ENCODE measurements around the gene MAP7.
"Not testable (repeated sequence)": the region's sequence is repeated elsewhere in the genome, so short reads cannot be mapped to it uniquely, and the experiment has no call there.

The MAP7 gene

DNA sequence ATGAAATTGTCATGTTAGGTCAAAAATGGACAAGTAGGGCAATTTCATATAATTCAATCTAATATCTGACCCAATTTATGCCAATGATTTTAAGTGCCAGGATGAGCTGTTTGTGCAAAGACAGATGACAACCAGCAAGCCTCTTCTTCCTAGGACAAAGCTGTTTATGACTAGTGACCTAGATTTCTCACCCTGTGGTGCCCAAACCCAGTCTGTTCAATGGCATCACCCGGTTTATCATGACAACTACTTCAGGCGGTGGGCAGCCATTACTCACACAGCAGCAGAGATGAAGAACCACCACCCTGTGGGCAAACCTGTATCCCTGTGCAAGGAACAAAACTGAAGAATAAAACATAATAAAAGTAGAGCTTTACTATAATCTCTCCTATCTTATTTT lies 59.0 kb downstream of the MAP7 start:
- Histone ChIP-seq H3K4me1 (ENCODE audit: low read length) (no peaks in the 10 kb centered on the region), H3K9me3 (ENCODE audit: insufficient read depth, low read length) (no peaks in the 10 kb centered on the region), H3K27me3 (ENCODE audit: low read depth, low read length) (no peaks in the 10 kb centered on the region), H3K4me2 (ENCODE audit: low read length) (no peak overlapping the region), H3K9ac (ENCODE audit: low read length) (no peak overlapping the region), H3K4me3 (ENCODE audit: low read length) (no peak overlapping the region), H2AFZ (ENCODE audit: low read depth, low read length) (no peak overlapping the region), H3K36me3 (replicated peaks; ENCODE audit: low read depth, low read length) (no peaks in the 10 kb centered on the region), H3K79me2 (ENCODE audit: low read length) (no peaks in the 10 kb centered on the region), H4K20me1 (ENCODE audit: insufficient read depth, low read length) (no peaks in the 10 kb centered on the region), H3K27ac (ENCODE audit: low read length) (no peak overlapping the region)
- no peak for TF ChIP-seq EZH2phosphoT487 (IDR thresholded peaks at IDR 0.05; ENCODE audit: low read depth)
- TF ChIP-seq, protein P1, sequence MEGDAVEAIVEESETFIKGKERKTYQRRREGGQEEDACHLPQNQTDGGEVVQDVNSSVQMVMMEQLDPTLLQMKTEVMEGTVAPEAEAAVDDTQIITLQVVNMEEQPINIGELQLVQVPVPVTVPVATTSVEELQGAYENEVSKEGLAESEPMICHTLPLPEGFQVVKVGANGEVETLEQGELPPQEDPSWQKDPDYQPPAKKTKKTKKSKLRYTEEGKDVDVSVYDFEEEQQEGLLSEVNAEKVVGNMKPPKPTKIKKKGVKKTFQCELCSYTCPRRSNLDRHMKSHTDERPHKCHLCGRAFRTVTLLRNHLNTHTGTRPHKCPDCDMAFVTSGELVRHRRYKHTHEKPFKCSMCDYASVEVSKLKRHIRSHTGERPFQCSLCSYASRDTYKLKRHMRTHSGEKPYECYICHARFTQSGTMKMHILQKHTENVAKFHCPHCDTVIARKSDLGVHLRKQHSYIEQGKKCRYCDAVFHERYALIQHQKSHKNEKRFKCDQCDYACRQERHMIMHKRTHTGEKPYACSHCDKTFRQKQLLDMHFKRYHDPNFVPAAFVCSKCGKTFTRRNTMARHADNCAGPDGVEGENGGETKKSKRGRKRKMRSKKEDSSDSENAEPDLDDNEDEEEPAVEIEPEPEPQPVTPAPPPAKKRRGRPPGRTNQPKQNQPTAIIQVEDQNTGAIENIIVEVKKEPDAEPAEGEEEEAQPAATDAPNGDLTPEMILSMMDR (IDR thresholded peaks at IDR 0.05; ENCODE audit: low read depth, low read length): no peak

- not testable (repeated sequence) for H3K9ac ChIP-seq (ENCODE audit: low read length); H3K4me1 ChIP-seq (ENCODE audit: low read length); H3K36me3 ChIP-seq (replicated peaks; ENCODE audit: low read depth, low read length); H4K20me1 ChIP-seq (ENCODE audit: insufficient read depth, low read length); H3K4me3 ChIP-seq (ENCODE audit: low read length); H3K9me3 ChIP-seq (ENCODE audit: insufficient read depth, low read length); H3K4me2 ChIP-seq (ENCODE audit: low read length); H2AFZ ChIP-seq (ENCODE audit: low read depth, low read length); H3K27me3 ChIP-seq (ENCODE audit: low read depth, low read length); H3K79me2 ChIP-seq (ENCODE audit: low read length); H3K27ac ChIP-seq (ENCODE audit: low read length)
Observed at GRCh38 chr6:136489689-136490033, 60.6 kb downstream of the MAP7 start.

DNA sequence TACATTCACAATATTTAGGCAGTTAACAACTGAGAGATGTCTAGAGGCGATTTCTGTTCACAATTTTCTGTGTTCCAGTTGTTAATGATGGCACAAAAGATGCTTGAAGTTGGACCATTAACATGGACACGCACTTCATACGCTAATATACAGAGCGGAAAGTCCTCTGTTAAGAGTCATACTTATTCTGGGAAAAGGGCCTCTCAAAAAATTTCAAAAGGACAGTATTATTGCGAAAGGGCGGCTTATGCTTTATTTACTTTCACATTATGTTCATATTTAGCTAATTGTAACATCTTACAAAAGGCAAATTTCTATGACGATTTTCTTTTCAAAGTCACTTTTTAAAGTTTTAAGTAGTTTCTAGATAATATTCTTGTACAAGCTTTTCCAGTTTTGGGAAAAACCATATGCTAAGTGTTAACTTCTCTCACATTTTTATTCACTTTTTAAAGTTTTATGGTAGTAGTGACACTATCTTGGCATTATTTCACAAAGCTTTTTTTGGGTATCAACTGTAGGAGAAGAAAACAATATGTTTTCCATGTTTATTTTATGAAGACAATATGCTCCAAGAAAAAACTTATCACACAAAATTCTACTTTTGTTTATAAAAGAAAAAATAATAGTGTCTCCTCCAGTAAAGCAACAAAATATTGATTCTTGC lies 62.3 kb downstream of the MAP7 start:
- no peak for TF ChIP-seq EZH2phosphoT487 (IDR thresholded peaks at IDR 0.05; ENCODE audit: low read depth)
- TF ChIP-seq, protein P1 (IDR thresholded peaks at IDR 0.05; ENCODE audit: low read depth, low read length): no peak

DNA sequence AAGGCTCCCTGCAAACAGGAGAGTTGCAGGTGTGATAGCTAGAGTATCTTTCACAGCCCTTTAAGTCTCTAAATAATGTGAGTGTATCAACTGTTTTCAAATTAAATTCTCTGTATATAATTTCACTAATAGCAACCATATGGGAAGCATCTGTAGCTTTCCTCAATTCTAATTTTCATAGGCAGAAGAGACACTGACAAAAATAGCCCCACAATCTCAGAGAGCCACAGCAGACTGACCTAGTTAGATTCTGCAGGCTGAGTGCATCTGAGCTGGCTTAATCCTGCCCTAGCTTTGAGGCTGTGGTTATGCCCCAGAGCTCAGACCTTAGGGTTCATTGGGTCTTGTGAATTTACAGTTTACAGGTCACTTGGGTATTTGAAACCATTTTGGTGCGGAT lies 63.9 kb downstream of the MAP7 start:
- Histone ChIP-seq H3K4me2 (ENCODE audit: low read length) (no peak overlapping the region), H3K4me1 (ENCODE audit: low read length) (no peaks in the 10 kb centered on the region), H3K79me2 (ENCODE audit: low read length) (no peaks in the 10 kb centered on the region)

More for the DNA sequence above, 62.3 kb downstream of the MAP7 start:
- Histone ChIP-seq H3K4me3 (ENCODE audit: low read length) (no peak overlapping the region), H3K4me1 (ENCODE audit: low read length) (no peaks in the 10 kb centered on the region), H3K27me3 (ENCODE audit: low read depth, low read length) (no peaks in the 10 kb centered on the region), H3K4me2 (ENCODE audit: low read length) (no peak overlapping the region), H3K27ac (ENCODE audit: low read length) (no peak overlapping the region), H4K20me1 (ENCODE audit: insufficient read depth, low read length) (no peaks in the 10 kb centered on the region), H3K9ac (ENCODE audit: low read length) (no peak overlapping the region), H2AFZ (ENCODE audit: low read depth, low read length) (no peak overlapping the region), H3K36me3 (replicated peaks; ENCODE audit: low read depth, low read length) (no peaks in the 10 kb centered on the region), H3K79me2 (ENCODE audit: low read length) (no peaks in the 10 kb centered on the region), H3K9me3 (ENCODE audit: insufficient read depth, low read length) (no peaks in the 10 kb centered on the region)

DNA sequence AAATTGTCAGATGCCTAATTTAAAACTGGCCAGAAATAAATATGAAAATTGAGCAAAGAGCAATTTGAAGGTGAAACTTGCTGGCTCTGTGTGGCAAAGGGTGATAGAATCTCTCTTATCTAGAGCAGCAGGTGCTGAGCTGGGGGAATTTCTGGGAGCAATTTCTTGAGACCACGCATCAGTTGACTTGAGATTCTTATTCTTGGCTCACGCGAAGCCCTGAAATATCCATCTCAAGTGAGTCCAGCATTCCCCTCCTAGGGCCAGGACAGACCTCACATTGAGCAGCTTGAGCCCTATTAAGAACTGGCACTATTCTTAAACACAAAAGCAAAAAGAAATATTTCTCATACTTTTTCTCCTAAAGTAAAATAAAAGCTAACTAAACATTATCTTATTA lies 66.3 kb downstream of the MAP7 start:
- no peak overlapping the region for H3K4me2 ChIP-seq (ENCODE audit: low read length)
- H3K9me3 ChIP-seq (ENCODE audit: insufficient read depth, low read length): no peaks in the 10 kb centered on the region
- no peaks in the 10 kb centered on the region for H3K27me3 ChIP-seq (ENCODE audit: low read depth, low read length)
- no peak overlapping the region for H2AFZ ChIP-seq (ENCODE audit: low read depth, low read length)
- no peaks in the 10 kb centered on the region for H3K4me1 ChIP-seq (ENCODE audit: low read length)
- no peaks in the 10 kb centered on the region for H3K36me3 ChIP-seq (replicated peaks; ENCODE audit: low read depth, low read length)
- no peak overlapping the region for H3K9ac ChIP-seq (ENCODE audit: low read length)
- TF ChIP-seq, protein P1 (IDR thresholded peaks at IDR 0.05; ENCODE audit: low read depth, low read length): no peak
- no peak for TF ChIP-seq EZH2phosphoT487 (IDR thresholded peaks at IDR 0.05; ENCODE audit: low read depth)
- no peak overlapping the region for H3K4me3 ChIP-seq (ENCODE audit: low read length)
- H4K20me1 ChIP-seq (ENCODE audit: insufficient read depth, low read length): no peaks in the 10 kb centered on the region
- H3K79me2 ChIP-seq (ENCODE audit: low read length): no peaks in the 10 kb centered on the region
- H3K27ac ChIP-seq (ENCODE audit: low read length): no peak overlapping the region

More for the DNA sequence above, 63.9 kb downstream of the MAP7 start:
- Histone ChIP-seq H3K36me3 (replicated peaks; ENCODE audit: low read depth, low read length) (no peaks in the 10 kb centered on the region), H3K4me3 (ENCODE audit: low read length) (no peak overlapping the region), H3K9me3 (ENCODE audit: insufficient read depth, low read length) (no peaks in the 10 kb centered on the region), H2AFZ (ENCODE audit: low read depth, low read length) (no peak overlapping the region), H3K27me3 (ENCODE audit: low read depth, low read length) (no peaks in the 10 kb centered on the region), H4K20me1 (ENCODE audit: insufficient read depth, low read length) (no peaks in the 10 kb centered on the region), H3K27ac (ENCODE audit: low read length) (no peak overlapping the region), H3K9ac (ENCODE audit: low read length) (no peak overlapping the region)
- TF ChIP-seq EZH2phosphoT487 (IDR thresholded peaks at IDR 0.05; ENCODE audit: low read depth): no peak

DNA sequence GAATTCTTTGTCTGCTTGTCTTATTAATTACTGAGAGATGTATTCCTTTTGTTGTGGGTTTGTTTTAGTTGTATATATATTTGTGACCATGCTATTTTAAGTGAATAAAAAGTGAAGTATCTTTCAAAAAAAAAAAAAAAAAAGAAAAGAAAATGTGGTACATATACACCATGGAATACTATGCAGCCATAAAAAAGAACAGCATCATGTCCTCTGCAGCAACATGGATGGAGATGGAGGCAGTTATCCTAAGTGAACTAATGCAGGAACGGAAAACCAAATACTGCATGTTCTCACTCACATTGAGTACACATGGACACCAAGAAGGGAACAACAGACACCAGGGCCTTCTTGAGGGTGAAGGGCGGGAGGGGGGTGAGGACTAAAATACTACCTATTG lies 67.2 kb downstream of the MAP7 start:
- H2AFZ ChIP-seq (ENCODE audit: low read depth, low read length); H3K36me3 ChIP-seq (replicated peaks; ENCODE audit: low read depth, low read length); H3K27ac ChIP-seq (ENCODE audit: low read length); H3K4me3 ChIP-seq (ENCODE audit: low read length); H3K79me2 ChIP-seq (ENCODE audit: low read length); H3K27me3 ChIP-seq (ENCODE audit: low read depth, low read length); H3K4me2 ChIP-seq (ENCODE audit: low read length); H3K9ac ChIP-seq (ENCODE audit: low read length); H4K20me1 ChIP-seq (ENCODE audit: insufficient read depth, low read length); H3K9me3 ChIP-seq (ENCODE audit: insufficient read depth, low read length); H3K4me1 ChIP-seq (ENCODE audit: low read length): not testable (repeated sequence)

Measured in OCI-LY3 (cell line).